Measurements from ENCODE around the gene STK33. TPM values are rescaled to one million over a fixed set of nuclear protein-coding genes. Genes with fewer than 3 reads are reported as not detected.

STK33 gene
- total and polyA plus RNA-seq, 2 donors (not counting 3 experiments of a cell fraction or from before 2014, with no cell fraction given) = 0.63 to 3.4 TPM

- H3K9me1 ChIP-seq (replicated peaks; ENCODE audit: control insufficient read depth, extremely low read depth, insufficient read depth, low read length) = no peaks in the 10 kb centered on the region
- CTCF ChIA-PET = no interaction called here
- no peak overlapping the region for H3K9ac ChIP-seq (replicated peaks; ENCODE audit: extremely low read depth, insufficient read depth, low read length)
- TF ChIP-seq MAX (IDR thresholded peaks at IDR 0.05; ENCODE audit: insufficient read depth, insufficient read length) (no peak), POLR2A (IDR thresholded peaks at IDR 0.05; ENCODE audit: low read depth, low read length) (no peak), EZH2 (IDR thresholded peaks at IDR 0.05; ENCODE audit: borderline replicate concordance, low read depth, low read length, severe bottlenecking) (no peak)
- TF ChIP-seq, protein P1, sequence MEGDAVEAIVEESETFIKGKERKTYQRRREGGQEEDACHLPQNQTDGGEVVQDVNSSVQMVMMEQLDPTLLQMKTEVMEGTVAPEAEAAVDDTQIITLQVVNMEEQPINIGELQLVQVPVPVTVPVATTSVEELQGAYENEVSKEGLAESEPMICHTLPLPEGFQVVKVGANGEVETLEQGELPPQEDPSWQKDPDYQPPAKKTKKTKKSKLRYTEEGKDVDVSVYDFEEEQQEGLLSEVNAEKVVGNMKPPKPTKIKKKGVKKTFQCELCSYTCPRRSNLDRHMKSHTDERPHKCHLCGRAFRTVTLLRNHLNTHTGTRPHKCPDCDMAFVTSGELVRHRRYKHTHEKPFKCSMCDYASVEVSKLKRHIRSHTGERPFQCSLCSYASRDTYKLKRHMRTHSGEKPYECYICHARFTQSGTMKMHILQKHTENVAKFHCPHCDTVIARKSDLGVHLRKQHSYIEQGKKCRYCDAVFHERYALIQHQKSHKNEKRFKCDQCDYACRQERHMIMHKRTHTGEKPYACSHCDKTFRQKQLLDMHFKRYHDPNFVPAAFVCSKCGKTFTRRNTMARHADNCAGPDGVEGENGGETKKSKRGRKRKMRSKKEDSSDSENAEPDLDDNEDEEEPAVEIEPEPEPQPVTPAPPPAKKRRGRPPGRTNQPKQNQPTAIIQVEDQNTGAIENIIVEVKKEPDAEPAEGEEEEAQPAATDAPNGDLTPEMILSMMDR (IDR thresholded peaks at IDR 0.05; ENCODE audit: extremely low read depth in 1 of 2, insufficient read depth in 1 of 2, low read depth in 1 of 2, low read length in 2 of 2) = no peak
- H3K4me3 ChIP-seq (replicated peaks in 1 of 3; ENCODE audit: insufficient read depth in 1 of 3, low read depth in 1 of 3, low read length in 3 of 3) = no peak overlapping the region
- no peaks in the 10 kb centered on the region for H3K4me1 ChIP-seq (ENCODE audit: control insufficient read depth, extremely low read depth, insufficient read depth, low read length)
- no peak overlapping the region for H3K27ac ChIP-seq (ENCODE audit: insufficient read depth, low read depth, low read length)
- no peak overlapping the region for H2AFZ ChIP-seq (ENCODE audit: low read depth, low read length)
- no peaks in the 10 kb centered on the region for H4K20me1 ChIP-seq (replicated peaks; ENCODE audit: control insufficient read depth, extremely low read depth, insufficient read depth, low read length)
- peaks cover 0 to 2% of the 10 kb centered on the region in 2 experiments for H3K27me3 ChIP-seq (ENCODE audit: control insufficient read depth in 2 of 2, insufficient read depth in 2 of 2, low read length in 2 of 2)
- POLR2A ChIA-PET = no interaction called here
- BruUV-seq (replicated peaks) = no TSS peak
- no peaks in the 10 kb centered on the region for H3K79me2 ChIP-seq (ENCODE audit: control insufficient read depth, insufficient read depth, low read length)
- H3K36me3 ChIP-seq (ENCODE audit: control insufficient read depth in 2 of 2, extremely low read depth in 1 of 2, insufficient read depth in 2 of 2, low read length in 2 of 2) = no peaks in the 10 kb centered on the region
- FAIRE-seq (no peak), DNase-seq (ENCODE audit: low read depth, low spot score) (no peak)
- H3K4me2 ChIP-seq (ENCODE audit: insufficient read depth, low read length) = no peak overlapping the region
- intact Hi-C loops (cut with micrococcal nuclease) (no loop called here), dilution Hi-C loops (cut with MboI; ENCODE audit: extremely low pct_ligation_motif_present, low sequenced_read_pairs) (no loop called here)
- H3K9me3 ChIP-seq (replicated peaks; ENCODE audit: control insufficient read depth, insufficient read depth, low read length) = no peaks in the 10 kb centered on the region
Observed at GRCh38 chr11:8531312-8531711, 62.7 kb downstream of the STK33 start.

DNA sequence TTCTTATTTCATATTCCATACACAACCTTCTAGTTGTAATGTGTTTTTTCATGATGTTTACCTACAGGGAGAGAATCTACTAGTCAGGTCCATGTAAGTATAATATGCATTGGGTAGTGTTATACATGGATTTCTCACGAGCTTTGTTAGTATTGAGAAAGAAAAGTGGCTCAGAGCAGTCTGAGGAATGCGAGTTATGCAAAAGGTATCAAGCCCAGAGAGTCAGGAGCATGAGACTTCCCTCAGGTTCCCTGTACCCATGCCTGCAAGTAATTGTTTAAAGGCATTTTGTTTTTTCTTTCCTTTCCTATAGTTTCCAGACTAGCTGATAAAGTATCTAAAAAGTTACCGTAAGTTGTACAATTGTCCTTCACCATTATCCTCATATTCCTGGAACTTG is 66.1 kb downstream of the STK33 start:
- no peaks in the 10 kb centered on the region for H4K20me1 ChIP-seq (replicated peaks; ENCODE audit: control insufficient read depth, extremely low read depth, insufficient read depth, low read length)
- no TSS peak for BruUV-seq (replicated peaks)
- no peaks in the 10 kb centered on the region for H3K9me1 ChIP-seq (replicated peaks; ENCODE audit: control insufficient read depth, extremely low read depth, insufficient read depth, low read length)
- H3K4me2 ChIP-seq (ENCODE audit: insufficient read depth, low read length) = no peak overlapping the region
- H3K27ac ChIP-seq (ENCODE audit: insufficient read depth, low read depth, low read length) = no peak overlapping the region
- H3K4me1 ChIP-seq (ENCODE audit: control insufficient read depth, extremely low read depth, insufficient read depth, low read length) = no peaks in the 10 kb centered on the region
- peaks cover 0 to 2% of the 10 kb centered on the region in 2 experiments for H3K27me3 ChIP-seq (ENCODE audit: control insufficient read depth in 2 of 2, insufficient read depth in 2 of 2, low read length in 2 of 2)
- dilution Hi-C loops (cut with MboI; ENCODE audit: extremely low pct_ligation_motif_present, low sequenced_read_pairs) (no loop called here), intact Hi-C loops (cut with micrococcal nuclease) (no loop called here)
- H2AFZ ChIP-seq (ENCODE audit: low read depth, low read length) = no peak overlapping the region
- ChIA-PET CTCF (no interaction called here), POLR2A (no interaction called here)
- no peak for TF ChIP-seq MYC (IDR thresholded peaks at IDR 0.05; ENCODE audit: low read depth, low read length)
- no peak for TF ChIP-seq MAX (IDR thresholded peaks at IDR 0.05; ENCODE audit: insufficient read depth, insufficient read length)
- TF ChIP-seq GATA2 (IDR thresholded peaks at IDR 0.05; ENCODE audit: insufficient read depth, insufficient read length, low read depth, low read length) = no peak
- TF ChIP-seq FOS (IDR thresholded peaks at IDR 0.05; ENCODE audit: borderline replicate concordance, insufficient read depth, low read length) = no peak
- no peak for TF ChIP-seq JUN (IDR thresholded peaks at IDR 0.05; ENCODE audit: borderline replicate concordance, insufficient read depth, insufficient read length, low read depth)
- TF ChIP-seq, protein P1 (IDR thresholded peaks at IDR 0.05; ENCODE audit: extremely low read depth in 1 of 2, insufficient read depth in 1 of 2, low read depth in 1 of 2, low read length in 2 of 2) = no peak
- TF ChIP-seq POLR2A (IDR thresholded peaks at IDR 0.05; ENCODE audit: low read depth, low read length) = no peak
- TF ChIP-seq EZH2 (IDR thresholded peaks at IDR 0.05; ENCODE audit: borderline replicate concordance, low read depth, low read length, severe bottlenecking) = no peak
- TF ChIP-seq POLR2AphosphoS5 (IDR thresholded peaks at IDR 0.05; ENCODE audit: insufficient read depth, low read depth, low read length) = no peak
- H3K9me3 ChIP-seq (replicated peaks; ENCODE audit: control insufficient read depth, insufficient read depth, low read length) = no peaks in the 10 kb centered on the region
- no peak overlapping the region for H3K4me3 ChIP-seq (replicated peaks in 1 of 3; ENCODE audit: insufficient read depth in 1 of 3, low read depth in 1 of 3, low read length in 3 of 3)
- H3K9ac ChIP-seq (replicated peaks; ENCODE audit: extremely low read depth, insufficient read depth, low read length) = no peak overlapping the region
- no peaks in the 10 kb centered on the region for H3K79me2 ChIP-seq (ENCODE audit: control insufficient read depth, insufficient read depth, low read length)
- no peaks in the 10 kb centered on the region for H3K36me3 ChIP-seq (ENCODE audit: control insufficient read depth in 2 of 2, extremely low read depth in 1 of 2, insufficient read depth in 2 of 2, low read length in 2 of 2)
- DNase-seq (ENCODE audit: low read depth, low spot score) (no peak), FAIRE-seq (no peak)
